ENCODE results near the gene CXCL14.

Gene CXCL14

GRCh38 chr5:135566422-135567400 is 12.1 kb downstream of the CXCL14 start:
- DNase-seq = no peak

GRCh38 chr5:135565725-135566421 is 12.9 kb downstream of the CXCL14 start:
- peak; percentile 75 for DNase-seq

GRCh38 chr5:135565266-135565665 is 13.5 kb downstream of the CXCL14 start:
- no peak for DNase-seq

- DNase-seq = no peak
Measured at GRCh38 chr5:135564331-135564730, 14.5 kb downstream of the CXCL14 start.

GRCh38 chr5:135561266-135561665 is 17.5 kb downstream of the CXCL14 start:
- DNase-seq = no peak

GRCh38 chr5:135560858-135561257 is 17.9 kb downstream of the CXCL14 start:
- peak; percentile 69 for DNase-seq

- DNase-seq = no peak
Measured at GRCh38 chr5:135559354-135559753, 19.4 kb downstream of the CXCL14 start.

- DNase-seq = no peak
Measured at GRCh38 chr5:135557076-135557838, 21.5 kb downstream of the CXCL14 start.

GRCh38 chr5:135556620-135557019 is 22.2 kb downstream of the CXCL14 start:
- no peak for DNase-seq

GRCh38 chr5:135555530-135555929 is 23.3 kb downstream of the CXCL14 start:
- no peak for DNase-seq

- no peak for DNase-seq
Measured at GRCh38 chr5:135553688-135554462, 24.9 kb downstream of the CXCL14 start.

- DNase-seq = peak; percentile 39
Measured at GRCh38 chr5:135551593-135552447, 27.0 kb downstream of the CXCL14 start.

GRCh38 chr5:135549413-135549812 is 29.4 kb downstream of the CXCL14 start:
- no peak for DNase-seq

GRCh38 chr5:135547590-135548254 is 31.1 kb downstream of the CXCL14 start:
- no peak for DNase-seq

- no peak for DNase-seq
Measured at GRCh38 chr5:135546912-135547311, 31.9 kb downstream of the CXCL14 start.

- DNase-seq = no peak
Measured at GRCh38 chr5:135546101-135546500, 32.7 kb downstream of the CXCL14 start.

- DNase-seq = no peak
Measured at GRCh38 chr5:135545099-135545498, 33.7 kb downstream of the CXCL14 start.

- no peak for DNase-seq
Measured at GRCh38 chr5:135543485-135544304, 35.1 kb downstream of the CXCL14 start.

GRCh38 chr5:135543001-135543484 is 35.7 kb downstream of the CXCL14 start:
- no peak for DNase-seq

All from activated naive CD4-positive, alpha-beta T cell treated with anti-CD3 and anti-CD28 coated beads, Interleukin-2, amount 50 U/mL, for 16 hours (primary cell).